ENCODE data around the gene NRG3. TPM values are rescaled to one million over a fixed set of nuclear protein-coding genes. Genes with fewer than 3 reads are reported as not detected.

NRG3 gene
- total and polyA plus RNA-seq, 3 donors from 2014 or later = 2.7 to 3.9 (median 2.7) TPM

- WGBS, 2 donors = 44 to 63% methylated on average over 6 of the region's 6 CpGs
- H3K4me1 ChIP-seq = no peaks in the 10 kb centered on the region
- intact Hi-C loops (cut with DNase I; ENCODE audit: low total_unique reads) = no loop called here
- H3K4me3 ChIP-seq = no peak overlapping the region
- no peak overlapping the region for H3K27ac ChIP-seq
- TF ChIP-seq CTCF (IDR thresholded peaks at IDR 0.05) = no peak
- no peak for TF ChIP-seq POLR2A (IDR thresholded peaks at IDR 0.05)
- no peak for DNase-seq
- no peaks in the 10 kb centered on the region for H3K27me3 ChIP-seq
- H3K9me3 ChIP-seq = no peaks in the 10 kb centered on the region
- no peaks in the 10 kb centered on the region for H3K36me3 ChIP-seq (ENCODE audit: low read depth, missing control alignments)
These were observed 2.7 kb upstream of the NRG3 start for GRCh38 chr10:81872206-81872862.

DNA sequence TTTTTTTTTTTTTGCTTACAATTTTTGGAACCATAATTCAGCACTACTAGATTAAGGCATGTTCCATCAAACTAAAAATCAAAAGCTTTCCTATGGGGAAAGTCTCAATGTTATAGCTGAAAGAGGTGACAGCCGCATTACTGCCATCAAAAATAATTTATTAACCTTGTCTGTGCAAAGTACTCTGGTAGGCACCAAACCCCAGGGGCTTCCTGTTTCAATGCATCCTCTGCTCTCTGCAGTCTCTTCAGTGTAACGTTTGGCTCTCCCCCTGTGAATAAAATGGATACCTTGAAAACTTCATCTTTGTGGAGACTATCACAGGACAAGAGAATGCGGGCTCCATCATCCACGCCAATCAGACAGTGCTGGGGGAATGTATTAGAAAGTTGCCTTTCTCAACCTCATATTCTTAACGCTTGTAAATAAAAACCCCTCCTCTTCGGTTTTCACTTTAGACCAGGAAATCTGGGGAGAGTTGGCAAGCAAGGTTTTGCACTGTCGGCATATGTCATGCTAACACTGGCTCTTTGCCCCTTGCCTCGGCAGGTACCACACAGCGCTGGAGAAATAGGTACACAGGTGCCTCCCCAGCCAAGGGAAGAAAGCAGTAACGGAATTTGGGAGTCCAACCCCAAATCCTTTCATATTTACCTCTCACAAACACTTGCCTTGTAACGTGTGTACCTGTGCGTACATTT is 1.6 kb upstream of the NRG3 start:
- no peak for DNase-seq
- intact Hi-C loops (cut with DNase I; ENCODE audit: low total_unique reads) = no loop called here
- H3K9me3 ChIP-seq = no peaks in the 10 kb centered on the region
- H3K36me3 ChIP-seq (ENCODE audit: low read depth, missing control alignments) = no peaks in the 10 kb centered on the region
- TF ChIP-seq POLR2A (IDR thresholded peaks at IDR 0.05) (no peak), CTCF (IDR thresholded peaks at IDR 0.05) (no peak)
- no peak overlapping the region for H3K27ac ChIP-seq
- H3K4me3 ChIP-seq = no peak overlapping the region
- 22 to 23% methylated on average over 12 of the region's 12 CpGs for WGBS, 2 donors
- no peaks in the 10 kb centered on the region for H3K27me3 ChIP-seq
- H3K4me1 ChIP-seq = no peaks in the 10 kb centered on the region

DNA sequence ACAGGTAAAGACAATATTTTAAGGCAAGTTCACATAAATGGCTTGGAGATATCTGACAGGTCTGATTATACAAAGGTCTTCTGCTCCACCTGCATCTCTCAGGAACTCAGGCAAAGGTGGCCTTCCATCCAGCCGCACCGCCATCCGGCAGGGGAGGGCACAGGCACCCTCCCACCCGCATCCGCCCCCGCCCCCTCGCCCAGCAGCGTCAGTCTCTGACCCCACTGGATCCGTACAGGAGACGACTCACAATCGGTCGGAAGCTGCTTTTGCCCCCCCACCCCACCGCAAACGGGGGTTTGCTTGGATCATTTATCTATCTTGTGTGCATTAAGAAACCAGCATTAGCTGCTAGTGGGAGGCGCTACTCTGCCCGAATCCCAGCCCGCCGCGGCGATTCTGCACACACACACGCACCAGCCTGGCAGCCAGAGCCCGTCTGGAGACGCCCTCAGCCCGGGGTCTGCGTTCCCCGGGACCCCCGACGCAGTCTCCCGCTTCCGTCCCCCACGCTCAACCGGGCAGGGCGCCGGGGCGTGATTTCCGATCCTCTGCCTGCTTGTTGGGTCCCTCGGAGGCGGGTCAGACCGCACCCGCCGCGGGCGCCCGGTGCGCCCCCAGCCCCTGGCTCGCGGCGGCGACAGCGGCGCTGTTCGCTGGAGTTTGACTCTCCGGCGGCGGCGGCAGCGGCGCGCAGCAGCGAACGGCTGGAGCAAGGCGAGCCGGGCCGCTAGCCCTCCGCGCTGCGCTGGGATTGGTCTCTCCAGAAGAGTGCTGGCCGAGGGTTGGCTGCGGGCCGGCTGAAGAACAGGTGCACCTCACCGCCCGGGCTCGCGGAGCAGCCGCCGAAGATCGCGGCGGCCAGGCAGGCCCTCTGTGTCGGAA is 820 bp upstream of the NRG3 start:
- H3K4me1 ChIP-seq = no peaks in the 10 kb centered on the region
- no peaks in the 10 kb centered on the region for H3K9me3 ChIP-seq
- intact Hi-C loops (cut with DNase I; ENCODE audit: low total_unique reads) = no loop called here
- WGBS, 2 donors = 0 to 1% methylated on average over 10 to 80 of the region's 80 CpGs
- no peaks in the 10 kb centered on the region for H3K27me3 ChIP-seq
- TF ChIP-seq POLR2A (IDR thresholded peaks at IDR 0.05) (no peak), CTCF (IDR thresholded peaks at IDR 0.05) (no peak)
- DNase-seq = peak; percentile 74
- H3K27ac ChIP-seq = no peak overlapping the region
- peak overlapping the region; percentile 18 to 32 for H3K4me3 ChIP-seq
- no peaks in the 10 kb centered on the region for H3K36me3 ChIP-seq (ENCODE audit: low read depth, missing control alignments)

DNA sequence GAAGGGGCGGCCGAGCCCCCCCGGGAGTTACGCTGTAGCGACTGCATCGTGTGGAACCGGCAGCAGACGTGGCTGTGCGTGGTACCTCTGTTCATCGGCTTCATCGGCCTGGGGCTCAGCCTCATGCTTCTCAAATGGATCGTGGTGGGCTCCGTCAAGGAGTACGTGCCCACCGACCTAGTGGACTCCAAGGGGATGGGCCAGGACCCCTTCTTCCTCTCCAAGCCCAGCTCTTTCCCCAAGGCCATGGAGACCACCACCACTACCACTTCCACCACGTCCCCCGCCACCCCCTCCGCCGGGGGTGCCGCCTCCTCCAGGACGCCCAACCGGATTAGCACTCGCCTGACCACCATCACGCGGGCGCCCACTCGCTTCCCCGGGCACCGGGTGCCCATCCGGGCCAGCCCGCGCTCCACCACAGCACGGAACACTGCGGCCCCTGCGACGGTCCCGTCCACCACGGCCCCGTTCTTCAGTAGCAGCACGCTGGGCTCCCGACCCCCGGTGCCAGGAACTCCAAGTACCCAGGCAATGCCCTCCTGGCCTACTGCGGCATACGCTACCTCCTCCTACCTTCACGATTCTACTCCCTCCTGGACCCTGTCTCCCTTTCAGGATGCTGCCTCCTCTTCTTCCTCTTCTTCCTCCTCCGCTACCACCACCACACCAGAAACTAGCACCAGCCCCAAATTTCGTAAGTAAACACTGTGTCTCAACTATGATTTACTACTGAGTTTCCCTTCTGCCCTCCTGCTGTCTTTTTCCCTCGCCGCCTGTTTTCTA is 666 bp downstream of the NRG3 start:
- Histone ChIP-seq H3K36me3 (ENCODE audit: low read depth, missing control alignments) (no peaks in the 10 kb centered on the region), H3K4me1 (no peaks in the 10 kb centered on the region), H3K27ac (no peak overlapping the region), H3K9me3 (no peaks in the 10 kb centered on the region), H3K4me3 (peak overlapping the region in 1 of 2 donors; percentile 43), H3K27me3 (no peaks in the 10 kb centered on the region)
- no peak for TF ChIP-seq POLR2A (IDR thresholded peaks at IDR 0.05)
- no peak for TF ChIP-seq CTCF (IDR thresholded peaks at IDR 0.05)
- no peak for DNase-seq
- intact Hi-C loops (cut with DNase I; ENCODE audit: low total_unique reads) = no loop called here
- WGBS, 2 donors = 1 to 2% methylated on average over 26 to 49 of the region's 49 CpGs

All from testis (tissue), 3 donors.